Measurements from ENCODE around the gene SERTM1.

GRCh38 chr13:36717966-36718545 is 44.2 kb downstream of the SERTM1 start:
- TF ChIP-seq CTCF (IDR thresholded peaks at IDR 0.05) (no peak), POLR2AphosphoS5 (IDR thresholded peaks at IDR 0.05) (no peak)
